ENCODE data around the gene CLINT1. TPM values are rescaled to one million over a fixed set of nuclear protein-coding genes. Genes with fewer than 3 reads are reported as not detected.

Gene CLINT1
- total and polyA plus RNA-seq, 9 of the 15 experiments (the other 6 are each of a cell fraction or from before 2014, with no cell fraction given): 23.6 to 125 (median 71.4) TPM

DNA sequence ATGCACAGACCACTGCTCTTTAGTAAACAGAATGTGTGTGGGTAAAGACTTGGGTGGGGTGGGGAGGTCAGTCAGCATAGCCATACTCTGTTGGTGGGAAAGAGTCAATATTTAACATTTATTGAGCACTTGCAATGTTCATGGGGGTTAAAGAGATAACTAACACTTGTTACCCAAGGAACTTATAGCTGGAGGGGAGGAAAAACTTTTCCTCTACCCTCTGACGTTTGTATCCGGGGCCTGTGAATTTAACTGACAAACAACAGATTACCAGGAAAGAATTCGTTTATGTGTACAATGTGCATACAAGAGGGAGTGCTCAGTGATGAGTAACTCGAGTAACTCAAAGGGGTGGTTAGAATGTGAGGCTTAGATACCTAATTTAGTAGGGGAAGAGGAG, 6.8 kb upstream of the CLINT1 start:
- WGBS (ENCODE audit: insufficient coverage, low coverage, missing lambda C conversion rate): 17% methylated on average over 4 of the region's 4 CpGs
- H3K4me3 ChIP-seq: no peak overlapping the region
- intact Hi-C loops (cut with micrococcal nuclease): no loop called here
- ATAC-seq: no peak
- H3K36me3 ChIP-seq (ENCODE audit: control insufficient read depth, insufficient read depth, low read length): no peaks in the 10 kb centered on the region
- in situ Hi-C loops (cut with MboI): no loop called here
- H3K9me3 ChIP-seq (replicated peaks; ENCODE audit: control insufficient read depth, insufficient read depth, low read depth, low read length): no peaks in the 10 kb centered on the region; the same call in 1 of the 2 replicates
- no peak overlapping the region for H3K4me2 ChIP-seq (ENCODE audit: insufficient read depth, low read length)
- no peak for FAIRE-seq
- POLR2A ChIA-PET: interaction anchor here (0.6 to 0.8 kb wide), 2 partner anchors 23 to 1150 kb away, joined by 3 read pairs; no protein-coding TSS in a partner anchor
- H4K20me1 ChIP-seq (replicated peaks; ENCODE audit: control insufficient read depth, insufficient read depth, low read length): no peaks in the 10 kb centered on the region
- BruUV-seq (replicated peaks): no TSS peak
- H3K27ac ChIP-seq (ENCODE audit: extremely low read depth, low read depth, low read length): no peak overlapping the region
- TF ChIP-seq BRD4 (IDR thresholded peaks at IDR 0.05) (no peak), TAL1 (IDR thresholded peaks at IDR 0.05) (no peak)
- 0 out of 2 replicates have a peak overlapping the region, but pooled peaks have one; percentile 26 for H2AFZ ChIP-seq (ENCODE audit: low read depth, low read length)
- no peaks in the 10 kb centered on the region for H3K79me2 ChIP-seq (ENCODE audit: control insufficient read depth, insufficient read depth, low read length)
- CTCF ChIA-PET (ENCODE audit: low intra/inter-chr PET ratio): no interaction called here
- H3K27me3 ChIP-seq (ENCODE audit: control insufficient read depth in 2 of 2, insufficient read depth in 2 of 2, low read length in 2 of 2): 0 out of 5 replicates have a peak, but pooled peaks cover 0 to 2% of the 10 kb centered on the region in 2 experiments
- no peaks in the 10 kb centered on the region; a peak in 2 of 5 replicates for H3K4me1 ChIP-seq (replicated peaks in 1 of 2; ENCODE audit: control insufficient read depth in 2 of 2, insufficient read depth in 2 of 2, low read length in 2 of 2)
- no peaks in the 10 kb centered on the region for H3K9me1 ChIP-seq (ENCODE audit: control insufficient read depth, insufficient read depth, low read length)
- DNase-seq (ENCODE audit: extremely low read depth in 1 of 4, low spot score in 3 of 4): no peak
- no peak overlapping the region for H3K9ac ChIP-seq (ENCODE audit: insufficient read depth in 1 of 2, low read depth in 2 of 2, low read length in 2 of 2)

DNA sequence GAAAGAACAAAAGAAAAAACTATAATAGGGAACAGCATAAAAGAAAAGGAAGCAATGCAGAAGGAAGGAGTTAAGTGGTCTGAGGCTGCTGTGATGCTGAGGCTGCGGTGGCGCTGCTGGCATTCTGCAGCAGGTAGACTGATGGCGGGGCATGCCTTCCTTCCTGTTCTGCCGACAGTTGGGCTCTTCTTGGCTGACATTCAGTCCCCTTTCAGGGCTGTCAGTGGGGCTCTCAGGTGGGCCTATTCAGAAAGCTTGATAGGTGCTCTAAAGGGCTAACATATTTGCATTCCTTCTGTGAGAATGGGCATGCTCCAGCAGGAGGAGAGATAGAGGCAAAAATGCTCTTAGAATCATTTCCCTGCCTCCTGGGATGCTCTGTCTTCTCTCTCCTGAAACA, 5.1 kb upstream of the CLINT1 start:
- POLR2A ChIA-PET: no interaction called here
- CTCF ChIA-PET (ENCODE audit: low intra/inter-chr PET ratio): no interaction called here
- DNase-seq (ENCODE audit: extremely low read depth in 1 of 4, low spot score in 3 of 4) (no peak), ATAC-seq (no peak), FAIRE-seq (no peak)
- no peak for TF ChIP-seq HLTF (IDR thresholded peaks at IDR 0.05)
- TF ChIP-seq KLF13 (tag; IDR thresholded peaks at IDR 0.05; ENCODE audit: borderline replicate concordance, low read depth): no peak
- TF ChIP-seq, protein P1, sequence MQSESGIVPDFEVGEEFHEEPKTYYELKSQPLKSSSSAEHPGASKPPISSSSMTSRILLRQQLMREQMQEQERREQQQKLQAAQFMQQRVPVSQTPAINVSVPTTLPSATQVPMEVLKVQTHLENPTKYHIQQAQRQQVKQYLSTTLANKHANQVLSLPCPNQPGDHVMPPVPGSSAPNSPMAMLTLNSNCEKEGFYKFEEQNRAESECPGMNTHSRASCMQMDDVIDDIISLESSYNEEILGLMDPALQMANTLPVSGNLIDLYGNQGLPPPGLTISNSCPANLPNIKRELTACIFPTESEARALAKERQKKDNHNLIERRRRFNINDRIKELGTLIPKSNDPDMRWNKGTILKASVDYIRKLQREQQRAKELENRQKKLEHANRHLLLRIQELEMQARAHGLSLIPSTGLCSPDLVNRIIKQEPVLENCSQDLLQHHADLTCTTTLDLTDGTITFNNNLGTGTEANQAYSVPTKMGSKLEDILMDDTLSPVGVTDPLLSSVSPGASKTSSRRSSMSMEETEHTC (IDR thresholded peaks at IDR 0.05): no peak
- no peak for TF ChIP-seq TAL1 (IDR thresholded peaks at IDR 0.05)
- TF ChIP-seq SAP30 (IDR thresholded peaks at IDR 0.05; ENCODE audit: borderline replicate concordance, insufficient read depth, low read depth, low read length, poor library complexity, severe bottlenecking): no peak
- TF ChIP-seq U2AF1 (optimal IDR thresholded peaks at IDR 0.05; ENCODE audit: low read depth, low read length): no peak
- TF ChIP-seq NFXL1 (CRISPR knock-in tag; IDR thresholded peaks at IDR 0.05): no peak
- TF ChIP-seq ZBTB7A (IDR thresholded peaks at IDR 0.05; ENCODE audit: borderline replicate concordance, control insufficient read depth, low read depth, low read length): no peak
- TF ChIP-seq FOXM1 (IDR thresholded peaks at IDR 0.05; ENCODE audit: low read depth): no peak
- no peak for TF ChIP-seq FOXM1 (CRISPR knock-in tag; IDR thresholded peaks at IDR 0.05; ENCODE audit: low read depth)
- no peak for TF ChIP-seq HNRNPH1 (optimal IDR thresholded peaks at IDR 0.05; ENCODE audit: low read depth, low read length)
- Histone ChIP-seq H3K79me2 (ENCODE audit: control insufficient read depth, insufficient read depth, low read length) (peaks cover 3% of the 10 kb centered on the region; the same call in 1 of the 3 replicates), H3K9ac (ENCODE audit: insufficient read depth in 1 of 2, low read depth in 2 of 2, low read length in 2 of 2) (no peak overlapping the region), H3K4me3 (no peak overlapping the region), H3K9me1 (ENCODE audit: control insufficient read depth, insufficient read depth, low read length) (no peaks in the 10 kb centered on the region), H2AFZ (ENCODE audit: low read depth, low read length) (no peak overlapping the region), H3K27me3 (ENCODE audit: control insufficient read depth in 2 of 2, insufficient read depth in 2 of 2, low read length in 2 of 2) (no peaks in the 10 kb centered on the region), H3K4me1 (replicated peaks in 1 of 2; ENCODE audit: control insufficient read depth in 2 of 2, insufficient read depth in 2 of 2, low read length in 2 of 2) (no peaks in the 10 kb centered on the region; a peak in 2 of 5 replicates), H3K9me3 (replicated peaks; ENCODE audit: control insufficient read depth, insufficient read depth, low read depth, low read length) (no peaks in the 10 kb centered on the region; the same call in 1 of the 2 replicates), H3K27ac (ENCODE audit: extremely low read depth, low read depth, low read length) (no peak overlapping the region), H3K36me3 (ENCODE audit: control insufficient read depth, insufficient read depth, low read length) (no peaks in the 10 kb centered on the region), H3K4me2 (ENCODE audit: insufficient read depth, low read length) (no peak overlapping the region), H4K20me1 (replicated peaks; ENCODE audit: control insufficient read depth, insufficient read depth, low read length) (no peaks in the 10 kb centered on the region)
- 44% methylated on average over 4 of the region's 4 CpGs for WGBS (ENCODE audit: insufficient coverage, low coverage, missing lambda C conversion rate)
- in situ Hi-C loops (cut with MboI) (no loop called here), intact Hi-C loops (cut with micrococcal nuclease) (no loop called here)
- no TSS peak for BruUV-seq (replicated peaks)

Measured in K562 (cell line).